NOMO-1 treated with DMSO at 0.1 percent for 48 hours (cell line): Measurements from ENCODE around the gene NUP205.
"Not testable (repeated sequence)": the region's sequence is repeated elsewhere in the genome, so short reads cannot be mapped to it uniquely, and the experiment has no call there.

ENCODE experiments used
- DNase-seq: peaks from one replicate; lab custom pipeline; 2025; ENCODE audit not compliant: unreplicated experiment; lab: John Stamatoyannopoulos, UW

Gene NUP205

DNA sequence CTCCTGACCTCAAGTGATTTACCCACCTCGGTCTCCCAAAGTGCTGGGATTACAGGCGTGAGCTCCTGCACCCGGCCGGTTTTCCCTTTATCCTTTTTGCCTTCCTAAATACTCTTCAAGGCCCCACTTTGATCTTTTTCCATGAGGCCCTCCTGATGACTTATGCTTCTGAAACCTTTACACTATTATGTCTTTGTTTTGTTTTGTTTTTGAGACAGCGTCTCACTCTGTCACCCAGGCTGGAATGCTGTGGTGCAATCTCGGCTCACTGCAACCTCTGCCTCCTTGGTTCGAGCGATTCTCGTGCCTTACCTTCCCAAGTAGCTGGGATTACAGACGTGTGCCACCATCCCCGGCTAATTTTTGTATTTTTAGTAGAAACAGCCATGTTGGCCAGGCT is 108.4 kb downstream of the NUP205 start:
- DNase-seq = no peak

DNA sequence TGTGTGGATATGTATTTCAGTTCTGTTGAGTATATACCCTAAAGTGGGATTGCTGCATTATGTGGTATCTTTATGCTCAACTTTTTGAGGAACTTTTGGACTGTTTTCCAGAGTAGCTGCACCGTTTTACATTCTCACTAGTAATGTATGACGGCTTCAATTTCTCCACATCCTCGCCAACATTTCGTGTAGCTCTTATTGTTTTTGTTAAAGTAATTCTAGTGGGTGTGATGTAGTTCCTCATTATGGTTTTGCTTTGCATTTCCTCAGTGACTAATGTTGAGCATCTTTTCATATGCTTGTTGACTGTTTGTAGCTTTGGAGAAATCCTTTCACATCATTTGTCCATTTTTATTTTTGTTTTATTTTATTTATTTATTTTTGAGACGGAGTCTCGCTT is 109.1 kb downstream of the NUP205 start:
- peak; percentile 51 for DNase-seq

DNA sequence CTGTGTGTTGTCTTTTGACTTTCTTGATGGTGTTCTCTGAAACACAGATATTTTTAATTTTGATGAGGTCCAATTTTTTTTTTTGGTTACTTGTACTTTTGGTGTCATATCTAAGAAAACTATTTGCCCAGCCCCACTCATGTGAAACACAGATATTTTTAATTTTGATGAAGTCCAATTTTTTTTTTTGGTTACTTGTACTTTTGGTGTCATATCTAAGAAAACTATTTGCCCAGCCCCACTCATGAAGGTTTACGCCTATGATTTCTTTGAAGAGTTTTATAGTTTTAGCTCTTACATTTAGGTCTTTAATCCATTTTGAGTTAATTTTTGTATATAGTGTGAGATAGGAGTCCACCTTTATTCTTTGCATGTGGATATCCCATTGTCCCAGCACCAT is 109.9 kb downstream of the NUP205 start:
- DNase-seq = not testable (repeated sequence)

DNA sequence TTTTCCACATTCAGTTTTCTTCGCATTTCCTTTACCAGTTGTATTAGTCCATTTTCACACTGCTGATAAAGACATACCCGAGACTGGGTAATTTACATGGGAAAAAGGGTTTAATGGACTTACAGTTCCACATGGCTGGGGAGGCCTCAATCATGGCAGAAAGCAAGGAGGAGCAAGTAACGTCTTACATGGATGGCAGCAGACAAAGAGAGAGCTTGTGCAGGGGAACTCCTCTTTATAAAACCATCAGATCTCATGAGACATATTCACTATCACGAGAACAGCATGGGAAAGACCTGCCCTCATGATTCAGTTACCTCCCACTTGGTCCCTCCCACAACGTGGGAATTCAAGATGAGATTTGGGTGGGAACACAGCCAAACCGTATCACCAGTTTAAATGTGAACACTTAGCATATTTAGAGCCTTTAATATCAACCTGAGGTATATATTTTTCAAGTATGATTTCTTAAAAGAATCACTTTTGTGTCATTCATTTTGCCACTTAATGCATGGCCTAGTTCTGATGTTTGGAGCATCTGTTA is 111.2 kb downstream of the NUP205 start:
- DNase-seq = not testable (repeated sequence)

DNA sequence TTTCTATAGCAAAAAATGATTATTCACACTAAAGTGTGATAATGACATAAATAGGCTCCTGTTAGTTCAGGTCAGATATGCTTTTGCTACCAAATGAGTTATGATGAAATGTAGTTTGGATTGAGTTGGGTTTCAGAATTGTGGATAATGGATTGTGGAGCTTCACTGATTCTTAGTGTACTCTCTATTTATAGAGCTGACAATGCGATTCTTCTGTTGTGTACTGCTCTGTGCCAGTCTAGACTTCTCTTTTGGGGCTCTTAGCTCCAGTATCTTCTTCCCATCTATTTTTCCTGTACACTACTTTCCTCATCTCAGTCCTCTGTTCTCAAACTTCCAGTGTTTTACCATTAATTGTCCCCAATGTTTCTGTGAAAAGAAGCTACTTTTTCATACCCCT is 112.1 kb downstream of the NUP205 start:
- DNase-seq = no peak

DNA sequence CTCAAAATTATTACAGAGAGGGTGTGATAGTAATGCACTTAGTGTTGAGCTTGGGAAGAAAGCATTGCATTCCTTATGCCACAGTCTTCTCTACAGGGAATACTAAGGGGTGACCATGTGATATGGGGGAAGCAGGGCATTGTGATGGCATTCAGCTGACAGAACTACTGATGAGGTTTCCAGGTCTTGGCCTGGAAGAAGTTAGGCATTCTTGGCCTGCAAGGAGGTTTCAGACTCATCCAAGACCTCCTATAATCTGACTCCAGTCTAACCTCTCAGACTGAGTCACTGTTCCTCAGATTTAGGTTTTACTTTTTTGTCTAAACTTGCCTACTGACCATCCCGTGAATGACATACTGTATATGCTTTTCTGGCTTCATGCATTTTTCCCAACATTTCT is 112.5 kb downstream of the NUP205 start:
- DNase-seq = no peak

DNA sequence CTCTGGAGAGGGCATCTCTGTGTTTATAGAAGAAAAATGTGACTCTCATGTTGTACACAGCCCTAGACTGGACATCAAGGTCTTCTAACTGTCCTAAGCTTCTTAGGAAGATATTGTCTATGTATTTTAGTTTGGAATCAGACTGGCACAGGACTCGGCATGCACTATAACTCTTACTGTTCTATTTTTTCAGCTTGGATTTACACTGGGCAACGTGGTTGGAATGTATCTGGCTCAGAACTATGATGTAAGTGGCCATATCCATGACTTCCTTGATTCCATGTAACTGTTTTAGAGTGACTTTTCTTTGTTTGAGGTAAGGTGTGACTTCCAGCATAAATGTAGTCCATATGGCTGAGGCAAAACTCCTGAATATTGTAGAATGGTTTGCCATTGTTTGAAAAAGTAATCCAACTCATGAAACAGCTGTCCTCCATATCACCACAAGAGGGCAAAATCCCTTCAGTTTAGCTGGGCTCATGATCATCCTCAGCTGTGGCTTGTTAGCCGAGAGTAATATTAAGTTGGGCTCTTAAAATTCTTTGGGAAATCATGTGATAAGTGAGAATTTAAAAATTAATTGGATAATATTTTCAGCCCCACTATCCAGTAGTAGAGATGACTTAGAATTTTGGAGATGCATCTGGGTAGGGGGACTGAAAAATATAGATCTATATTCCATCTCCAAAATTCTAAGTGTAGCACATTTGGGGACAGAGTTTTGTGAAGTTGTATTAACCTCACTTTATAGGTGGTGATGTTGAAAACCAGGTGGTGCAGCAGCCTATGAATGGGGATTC is 115.0 kb downstream of the NUP205 start:
- no peak for DNase-seq

DNA sequence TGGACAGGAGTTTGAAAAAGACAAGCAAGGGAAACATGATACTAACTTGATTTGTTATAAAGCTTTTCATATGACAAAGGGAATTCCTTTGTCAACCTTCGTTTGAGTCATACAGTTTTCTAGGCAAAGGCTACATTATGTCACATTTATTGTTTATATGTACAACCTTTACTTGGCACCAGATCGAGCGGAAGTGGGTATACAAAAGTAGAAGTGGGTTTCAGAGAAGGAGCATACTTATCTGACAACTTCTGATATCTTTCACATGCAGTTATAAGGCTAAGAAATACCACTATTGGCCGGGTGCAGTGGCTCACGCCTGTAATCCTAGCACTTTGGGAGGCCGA is 115.6 kb downstream of the NUP205 start:
- DNase-seq = no peak

DNA sequence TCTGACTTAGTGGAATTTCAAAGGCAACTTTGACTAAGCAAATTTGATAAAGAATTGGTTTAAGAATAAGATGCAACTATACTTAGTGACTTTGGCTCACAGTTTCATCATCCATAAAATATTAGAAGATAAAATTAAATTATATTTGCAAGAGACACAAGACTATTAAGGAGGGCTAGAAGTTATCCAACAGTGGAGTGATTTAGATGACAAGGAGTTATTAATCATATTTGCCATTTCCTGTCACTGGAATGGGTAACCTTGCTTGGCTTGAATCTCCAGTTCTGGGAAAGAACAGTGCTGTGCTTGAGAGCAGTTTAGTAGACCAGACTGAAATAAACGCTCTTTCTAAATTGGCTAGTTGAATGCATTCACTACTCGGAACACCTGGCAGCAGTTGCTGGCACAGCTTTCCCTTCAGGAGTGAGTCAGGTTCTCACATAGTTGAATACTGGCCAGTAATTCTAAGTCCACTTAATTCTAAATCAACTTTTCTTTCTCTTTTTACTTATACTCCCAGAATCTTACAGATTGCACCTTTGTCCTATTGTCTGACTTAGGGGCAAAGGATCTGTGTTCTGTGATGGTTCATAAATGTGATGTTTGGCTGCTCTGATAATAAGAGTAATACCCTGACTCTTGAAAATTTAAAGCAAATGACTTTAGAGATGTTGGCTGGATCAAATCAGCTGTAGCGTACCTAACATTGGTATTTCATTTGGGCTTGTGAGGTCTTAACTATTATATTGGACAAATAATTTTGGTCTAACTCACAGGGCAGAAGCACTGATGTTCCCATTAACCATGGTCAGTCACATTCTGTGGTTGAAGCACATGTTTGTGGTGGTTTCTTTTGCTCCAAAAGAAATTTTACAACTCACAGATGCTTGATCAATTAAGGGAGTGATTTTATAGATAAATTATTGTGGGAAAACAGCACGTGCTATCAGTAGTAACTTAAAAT is 121.2 kb downstream of the NUP205 start:
- no peak for DNase-seq

DNA sequence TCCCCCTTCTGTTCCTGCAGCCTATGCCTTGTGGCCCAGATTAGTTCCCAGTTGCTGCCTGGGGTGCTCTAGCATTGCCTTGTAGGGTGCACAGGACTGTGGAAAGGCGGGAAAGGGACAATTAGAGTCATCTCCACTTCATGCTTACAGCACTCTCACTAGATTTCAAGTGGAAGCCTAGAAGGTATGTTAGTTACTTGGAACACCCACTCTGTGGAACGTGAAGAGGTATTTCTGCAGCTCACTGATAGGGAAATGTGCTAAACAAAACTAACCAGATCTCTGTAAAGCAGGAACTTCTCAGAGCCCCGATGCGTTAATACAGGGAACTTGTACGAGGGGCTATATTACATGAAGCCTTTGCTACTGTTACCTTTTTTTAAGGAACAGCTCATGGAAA is 124.0 kb downstream of the NUP205 start:
- no peak for DNase-seq

DNA sequence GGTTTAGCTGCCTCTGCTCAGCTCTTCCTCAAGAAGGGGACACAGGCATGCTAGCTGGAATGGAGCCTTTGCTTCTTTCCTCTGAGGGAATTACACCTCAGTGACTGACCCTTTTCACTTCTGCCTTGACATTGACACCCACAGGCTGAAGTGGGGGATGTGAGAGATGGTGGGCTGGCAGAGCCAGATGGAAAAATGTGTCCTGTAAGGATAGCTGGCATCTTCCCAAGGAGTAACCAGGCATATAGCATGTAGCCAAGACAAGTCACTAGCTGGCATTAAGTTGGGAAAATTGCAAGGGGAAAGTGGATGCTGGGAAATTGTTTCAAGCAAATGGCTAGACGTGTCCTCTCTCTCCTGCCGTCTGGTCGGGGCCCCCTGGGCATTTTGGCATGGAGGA is 124.5 kb downstream of the NUP205 start:
- DNase-seq = no peak

DNA sequence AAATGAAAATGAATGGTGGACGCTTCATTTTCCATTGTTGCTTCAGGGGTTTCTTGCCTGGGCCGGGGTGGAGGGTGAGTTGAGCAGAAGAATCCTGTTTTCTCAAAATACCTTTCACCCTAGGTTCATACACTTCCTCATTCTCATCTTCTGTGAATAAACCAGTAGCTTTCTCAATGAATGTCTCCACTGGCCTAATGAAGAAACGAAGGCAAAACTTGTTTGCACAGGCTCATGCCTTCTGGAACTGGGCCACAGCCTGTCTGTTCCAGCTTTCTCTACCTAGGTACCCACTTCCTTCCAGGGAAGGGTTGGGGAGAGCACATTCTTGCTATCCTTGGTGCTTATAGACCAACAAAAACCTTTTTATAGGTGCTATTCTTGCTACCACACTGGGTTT is 125.9 kb downstream of the NUP205 start:
- no peak for DNase-seq

DNA sequence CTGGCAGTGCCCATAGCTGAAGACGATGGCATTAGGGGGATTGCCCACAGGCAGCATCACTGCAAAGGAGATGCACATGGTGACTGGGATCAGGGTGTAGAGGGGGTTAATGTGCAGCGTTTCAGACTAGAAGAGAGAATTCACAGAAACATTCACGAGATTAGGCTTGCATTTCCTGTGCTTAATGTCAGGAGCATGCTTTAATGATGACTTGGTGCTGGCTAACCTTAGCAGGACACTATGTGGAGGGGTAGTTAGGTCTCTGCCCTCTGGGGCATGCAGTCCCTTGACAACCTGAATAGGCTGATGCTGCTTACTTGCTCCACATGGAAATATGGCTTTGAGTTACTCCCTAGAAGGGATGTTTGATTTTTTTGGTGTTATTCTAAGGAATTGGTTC is 126.4 kb downstream of the NUP205 start:
- no peak for DNase-seq

DNA sequence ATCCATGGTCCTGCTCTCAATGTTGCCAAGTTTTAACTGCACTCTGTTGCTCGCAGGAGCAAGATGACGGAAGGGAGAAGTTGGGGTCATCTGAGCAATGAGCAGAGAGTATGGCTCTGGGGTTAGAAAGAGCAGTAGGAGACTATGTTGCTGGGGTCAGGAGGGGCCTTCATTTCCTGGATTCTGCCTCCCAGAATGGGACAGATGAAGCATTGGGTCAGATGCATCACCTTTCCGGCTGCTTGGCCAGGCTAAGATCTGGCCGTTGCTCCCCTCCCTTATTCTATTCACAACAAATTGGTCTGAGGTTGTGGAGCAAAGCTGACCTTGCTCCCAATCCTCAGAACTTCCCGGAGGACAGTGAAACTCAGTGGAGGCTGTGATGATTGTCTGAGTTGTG is 127.0 kb downstream of the NUP205 start:
- no peak for DNase-seq

DNA sequence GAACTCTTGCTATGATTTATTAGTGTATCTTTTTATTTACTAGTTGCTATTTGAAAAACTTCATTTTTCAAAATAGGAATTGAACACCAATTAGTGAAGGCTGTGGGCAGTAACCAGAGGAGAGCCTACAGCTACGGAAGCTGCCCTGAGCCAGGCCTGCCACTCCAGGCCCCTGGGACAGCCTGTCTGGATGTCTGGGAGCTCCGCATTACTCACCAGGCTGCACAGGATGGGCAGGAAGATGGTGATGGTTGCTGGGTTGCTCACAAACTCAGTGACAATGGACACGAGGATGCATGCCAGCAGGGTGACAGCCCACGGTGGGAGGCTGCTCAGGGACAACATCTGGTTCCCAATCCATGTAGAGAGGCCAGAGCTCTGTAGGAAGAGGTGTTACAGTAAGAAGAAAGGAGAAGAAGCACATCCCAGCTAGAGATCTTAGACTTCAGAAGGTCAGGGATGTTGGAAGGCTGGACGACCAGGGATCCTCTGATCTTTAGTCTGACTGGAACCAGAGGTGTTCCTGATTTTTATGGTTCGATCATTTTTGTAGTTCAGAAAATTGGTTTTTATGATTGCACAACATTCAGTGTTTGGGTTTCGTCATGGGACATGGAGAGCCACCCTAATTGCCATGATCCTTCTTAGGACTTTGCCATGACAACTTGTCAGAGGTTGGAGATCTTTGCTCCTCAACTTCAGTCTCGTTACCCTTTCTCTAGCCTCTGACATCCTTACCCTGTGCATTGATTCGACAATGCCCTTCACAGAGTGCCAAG is 127.8 kb downstream of the NUP205 start:
- DNase-seq = no peak

DNA sequence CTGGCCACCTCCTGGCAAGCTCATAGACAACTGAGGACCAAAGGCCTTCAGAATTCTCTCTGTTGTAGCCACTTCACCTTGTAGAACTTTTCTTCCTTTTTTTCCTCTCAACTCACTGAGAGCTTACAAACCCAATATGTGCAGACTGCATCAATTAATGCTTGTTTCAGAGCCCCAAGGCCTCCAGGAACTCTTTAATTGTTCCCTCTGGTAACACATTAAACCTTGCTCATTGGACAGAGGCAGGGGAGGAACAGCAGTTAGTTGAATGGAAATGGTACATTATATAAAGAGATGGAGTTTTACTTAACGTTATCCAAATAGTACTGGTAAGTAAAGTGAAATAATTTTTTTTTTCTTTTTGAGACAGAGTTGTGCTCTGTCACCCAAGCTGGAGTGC is 129.7 kb downstream of the NUP205 start:
- DNase-seq = no peak

DNA sequence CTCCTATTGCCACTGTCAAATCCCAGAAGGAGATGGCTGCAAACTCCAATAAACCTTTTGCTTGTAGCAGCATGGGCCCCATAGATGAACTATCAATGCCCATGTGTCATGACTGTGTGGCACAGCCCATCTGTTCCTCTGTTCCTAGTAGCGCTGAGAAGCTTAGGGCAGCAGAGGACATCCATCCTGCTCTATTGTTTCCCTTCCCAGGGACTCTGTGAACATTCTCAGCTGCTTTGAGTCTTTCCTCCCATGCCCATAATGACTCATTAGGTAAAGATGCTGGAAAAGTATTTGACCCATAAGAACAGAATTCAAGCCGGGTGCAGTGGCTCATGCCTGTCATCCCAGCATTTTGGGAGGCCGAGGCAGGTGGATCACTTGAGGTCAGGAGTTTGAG is 132.8 kb downstream of the NUP205 start:
- DNase-seq = no peak

DNA sequence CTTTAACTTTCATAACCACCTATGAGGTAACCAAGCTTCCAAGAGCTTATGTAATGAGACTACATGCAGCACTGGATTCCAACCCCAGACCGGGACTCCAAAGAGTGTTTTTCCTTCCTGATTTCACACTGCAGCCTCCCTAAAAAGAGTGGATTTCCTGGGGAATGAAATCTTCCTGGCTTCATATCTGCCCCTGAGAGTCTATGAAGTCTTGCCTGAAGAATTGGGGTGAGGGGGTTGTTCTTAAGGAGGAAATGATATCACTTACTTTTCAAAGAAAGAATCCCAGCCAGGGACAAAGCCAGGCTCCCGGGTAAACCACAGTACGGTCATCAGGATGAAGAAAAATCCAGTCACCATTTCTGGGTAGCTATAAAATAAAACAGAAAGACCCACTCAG is 134.3 kb downstream of the NUP205 start:
- DNase-seq = no peak

DNA sequence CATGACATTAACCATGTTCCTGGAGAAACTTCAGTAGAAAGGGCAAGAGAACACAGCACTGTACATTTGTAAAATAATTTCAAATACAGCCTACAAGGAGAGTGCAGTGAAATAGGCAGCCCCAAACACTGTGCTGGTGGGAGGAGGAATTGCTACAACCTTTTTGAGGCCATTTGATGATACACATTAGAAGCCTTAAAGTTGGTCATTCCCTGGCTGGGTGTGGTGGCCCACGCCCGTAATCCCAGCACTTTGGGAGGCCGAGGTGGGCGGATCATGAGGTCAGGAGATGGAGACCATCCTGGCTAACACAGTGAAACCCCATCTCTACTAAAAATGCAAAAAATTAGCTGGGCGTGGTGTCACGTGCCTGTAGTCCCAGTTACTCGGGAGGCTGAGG is 134.9 kb downstream of the NUP205 start:
- not testable (repeated sequence) for DNase-seq

DNA sequence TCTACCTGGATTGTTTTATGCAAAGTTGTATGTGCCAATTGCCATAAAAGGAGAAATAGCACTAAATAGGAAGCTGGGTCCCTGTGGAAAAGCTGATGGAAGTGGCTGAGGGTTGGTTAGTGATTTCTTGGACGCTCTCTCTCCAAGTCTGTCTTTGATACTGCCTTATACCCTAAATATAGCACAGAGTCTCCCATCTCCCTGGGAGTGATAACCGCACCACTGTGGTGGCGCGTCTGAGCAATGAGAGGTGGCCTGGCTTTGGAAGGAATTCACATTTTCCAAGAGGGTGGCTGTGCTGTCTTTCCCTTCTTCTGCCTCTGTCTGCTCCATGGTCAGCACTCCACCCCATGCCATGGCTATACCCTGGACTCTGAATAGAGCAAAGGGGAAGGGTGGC is 135.8 kb downstream of the NUP205 start:
- no peak for DNase-seq
